Fibroblast of villous mesenchyme (primary cell): ENCODE measurements around the gene KNG1. TPM values are rescaled to one million over a fixed set of nuclear protein-coding genes. Genes with fewer than 3 reads are reported as not detected.
"Not testable (repeated sequence)": the region's sequence is repeated elsewhere in the genome, so short reads cannot be mapped to it uniquely, and the experiment has no call there.

Source experiments
- DNase-seq: peaks from one replicate; pipeline ENCODE4 v3.0.0-alpha.2; 2010; ENCODE audit warnings: low read depth
- H3K4me3 ChIP-seq: 2 replicates; pipeline ENCODE4 v1.5.1; 2011; ENCODE audit warnings: low read depth, mild to moderate bottlenecking, low read length
- total RNA-seq: library from RNA; depleted of rRNA; stranded (reverse); fragments of >200 nt; gene quantifications from 2 replicates; pipeline ENCODE4 v1.2.3, GENCODE V29; 2012
- TF ChIP-seq, protein P1 (sequence below): IDR thresholded peaks from 2 replicates; pipeline ENCODE4 v1.5.1; 2012; ENCODE audit warnings: low read depth, mild to moderate bottlenecking, low read length; ENCODE audit not compliant: insufficient read depth

KNG1 gene
- total RNA-seq, 1 donor = not detected

DNA sequence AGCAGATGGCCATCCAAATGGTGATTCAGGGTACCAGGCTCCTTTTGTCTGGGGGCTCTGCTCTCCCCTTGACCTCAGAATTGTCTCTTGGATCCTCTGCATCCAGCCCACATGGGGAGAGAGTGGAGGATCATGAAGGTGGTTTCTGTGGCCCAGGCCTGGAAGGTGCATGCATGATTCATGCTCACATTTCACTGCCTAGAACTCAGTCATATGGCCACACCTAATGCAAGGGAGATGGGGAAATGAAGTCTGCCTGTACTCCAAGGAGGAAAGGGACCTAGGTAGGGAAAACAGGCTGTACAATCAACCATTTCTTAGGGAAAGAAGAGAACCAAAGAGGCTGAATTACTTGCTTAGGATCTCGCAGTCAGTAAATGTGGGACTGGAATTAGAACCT is 36.3 kb upstream of the KNG1 start:
- TF ChIP-seq, protein P1, sequence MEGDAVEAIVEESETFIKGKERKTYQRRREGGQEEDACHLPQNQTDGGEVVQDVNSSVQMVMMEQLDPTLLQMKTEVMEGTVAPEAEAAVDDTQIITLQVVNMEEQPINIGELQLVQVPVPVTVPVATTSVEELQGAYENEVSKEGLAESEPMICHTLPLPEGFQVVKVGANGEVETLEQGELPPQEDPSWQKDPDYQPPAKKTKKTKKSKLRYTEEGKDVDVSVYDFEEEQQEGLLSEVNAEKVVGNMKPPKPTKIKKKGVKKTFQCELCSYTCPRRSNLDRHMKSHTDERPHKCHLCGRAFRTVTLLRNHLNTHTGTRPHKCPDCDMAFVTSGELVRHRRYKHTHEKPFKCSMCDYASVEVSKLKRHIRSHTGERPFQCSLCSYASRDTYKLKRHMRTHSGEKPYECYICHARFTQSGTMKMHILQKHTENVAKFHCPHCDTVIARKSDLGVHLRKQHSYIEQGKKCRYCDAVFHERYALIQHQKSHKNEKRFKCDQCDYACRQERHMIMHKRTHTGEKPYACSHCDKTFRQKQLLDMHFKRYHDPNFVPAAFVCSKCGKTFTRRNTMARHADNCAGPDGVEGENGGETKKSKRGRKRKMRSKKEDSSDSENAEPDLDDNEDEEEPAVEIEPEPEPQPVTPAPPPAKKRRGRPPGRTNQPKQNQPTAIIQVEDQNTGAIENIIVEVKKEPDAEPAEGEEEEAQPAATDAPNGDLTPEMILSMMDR = no peak
- DNase-seq = no peak
- H3K4me3 ChIP-seq = no peak overlapping the region

DNA sequence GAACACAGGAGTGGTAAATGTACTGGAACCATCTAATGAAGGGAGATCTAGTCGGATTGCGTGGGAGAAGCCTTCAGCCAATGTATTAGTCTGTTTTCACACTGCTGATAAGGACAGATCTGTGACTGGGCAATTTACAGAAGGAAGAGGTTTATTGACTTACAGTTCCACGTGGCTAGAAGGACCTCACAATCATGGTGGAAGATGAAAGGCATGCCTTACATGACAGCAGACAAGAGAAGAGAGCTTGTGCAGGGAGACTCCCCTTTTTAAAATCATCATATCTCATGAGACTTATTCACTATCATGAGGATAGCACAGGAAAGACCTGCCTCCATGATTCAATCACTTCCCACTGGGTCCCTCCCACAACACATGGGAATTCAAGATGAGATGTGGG is 34.3 kb upstream of the KNG1 start:
- TF ChIP-seq, protein P1 = no peak
- DNase-seq = no peak
- H3K4me3 ChIP-seq = no peak overlapping the region

DNA sequence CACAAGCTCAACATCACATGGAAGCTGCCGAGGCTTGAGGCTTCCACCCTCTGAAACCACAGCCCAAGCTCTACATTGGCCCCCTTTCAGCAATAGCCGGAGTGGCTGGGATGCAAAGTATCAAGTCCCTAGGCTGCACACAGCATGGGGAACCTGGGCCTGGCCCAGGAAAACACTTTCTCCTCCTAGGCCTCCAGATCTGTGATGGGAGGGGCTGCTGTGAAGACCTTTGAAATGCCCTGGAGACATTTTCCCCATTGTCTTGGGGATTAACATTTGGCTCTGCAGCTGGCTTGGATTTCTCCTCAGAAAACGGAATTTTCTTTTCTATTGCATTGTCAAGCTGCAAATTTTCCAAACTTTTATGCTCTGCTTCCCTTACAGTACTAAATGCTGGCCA is 33.2 kb upstream of the KNG1 start:
- TF ChIP-seq, protein P1 = no peak
- H3K4me3 ChIP-seq = no peak overlapping the region
- DNase-seq = no peak

DNA sequence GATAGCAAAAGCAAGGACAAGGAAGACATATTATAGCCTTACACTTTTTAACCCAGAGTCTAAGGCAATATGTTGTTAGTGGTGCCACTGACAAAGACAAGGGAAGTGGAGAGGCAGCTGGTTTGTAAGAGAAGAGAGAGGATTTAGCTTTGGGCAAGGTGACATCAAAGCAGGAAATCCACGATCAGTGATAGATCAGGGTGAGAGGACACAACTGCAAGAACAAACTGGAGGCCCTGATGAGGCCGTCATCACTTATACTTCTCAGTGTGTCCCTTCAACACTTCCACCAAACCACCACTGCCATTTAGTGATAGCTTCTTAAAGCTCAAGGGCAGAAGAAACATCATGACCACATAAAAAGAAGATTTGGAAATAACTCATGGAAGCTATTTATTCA is 30.7 kb upstream of the KNG1 start:
- DNase-seq, H3K4me3 ChIP-seq: not testable (repeated sequence)

DNA sequence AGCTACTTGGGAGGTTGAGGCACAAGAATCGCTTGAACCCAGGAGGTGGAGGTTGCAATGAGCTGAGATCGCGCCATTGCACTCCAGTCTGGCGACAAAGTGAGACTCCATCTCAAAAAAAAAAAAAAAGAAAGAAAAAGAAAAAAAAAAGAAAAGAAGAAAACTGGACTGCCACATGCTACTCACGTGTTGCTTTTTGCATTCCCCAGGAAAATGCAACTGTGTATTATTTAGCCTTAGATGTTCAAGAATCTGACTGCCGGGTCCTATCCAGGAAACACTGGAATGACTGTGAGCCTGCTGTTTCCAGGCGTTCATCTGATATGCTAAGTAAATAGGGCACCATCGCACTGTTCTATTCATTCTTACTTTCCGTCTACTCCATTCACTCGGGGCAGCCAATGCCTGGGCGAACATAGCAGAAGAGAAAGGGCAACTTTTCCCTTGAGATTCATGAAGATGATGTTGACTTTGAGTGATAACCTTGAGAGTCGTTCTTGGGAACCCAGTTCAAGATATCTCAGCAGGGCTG is 30.0 kb upstream of the KNG1 start:
- no peak for DNase-seq
- no peak overlapping the region for H3K4me3 ChIP-seq
- TF ChIP-seq, protein P1 = no peak

DNA sequence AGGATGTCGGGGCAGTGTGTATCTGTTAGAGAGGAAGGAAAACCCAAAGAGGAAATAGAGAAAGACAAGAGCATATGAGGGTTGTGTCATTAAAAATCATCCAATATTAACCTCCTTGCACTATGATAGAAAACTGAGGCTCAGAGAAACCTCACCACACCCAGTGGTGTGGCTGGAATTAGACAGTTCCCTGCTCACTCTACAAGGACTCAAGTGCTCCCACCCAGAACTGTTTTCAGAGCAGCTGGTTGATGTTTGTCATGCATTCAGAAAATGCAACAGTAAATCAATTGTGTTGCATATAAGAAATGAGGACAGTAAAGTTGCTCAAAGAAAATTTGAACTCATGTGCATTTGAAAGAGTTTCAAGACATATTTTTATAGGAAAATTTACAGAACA is 26.9 kb upstream of the KNG1 start:
- DNase-seq, H3K4me3 ChIP-seq: not testable (repeated sequence)

DNA sequence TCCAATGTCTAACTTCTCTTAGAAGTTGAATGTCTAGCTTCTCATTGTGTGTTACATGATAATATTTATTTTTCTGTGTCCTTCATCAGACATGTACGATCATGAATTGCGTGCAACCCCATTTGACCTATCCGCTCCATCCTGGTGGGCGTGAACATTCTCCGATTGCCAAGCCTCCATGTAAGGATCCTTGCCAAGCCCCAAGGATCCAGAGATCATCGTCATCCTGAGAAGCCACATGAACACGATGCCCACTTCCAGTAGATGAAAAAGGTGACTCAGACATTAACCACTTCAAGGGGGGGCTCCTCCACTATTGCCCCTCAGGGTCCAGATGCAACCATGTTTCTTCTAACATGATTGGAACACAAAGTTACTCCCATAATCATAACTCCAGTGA is 25.5 kb upstream of the KNG1 start:
- no peak overlapping the region for H3K4me3 ChIP-seq
- DNase-seq = no peak
- TF ChIP-seq, protein P1 = no peak

DNA sequence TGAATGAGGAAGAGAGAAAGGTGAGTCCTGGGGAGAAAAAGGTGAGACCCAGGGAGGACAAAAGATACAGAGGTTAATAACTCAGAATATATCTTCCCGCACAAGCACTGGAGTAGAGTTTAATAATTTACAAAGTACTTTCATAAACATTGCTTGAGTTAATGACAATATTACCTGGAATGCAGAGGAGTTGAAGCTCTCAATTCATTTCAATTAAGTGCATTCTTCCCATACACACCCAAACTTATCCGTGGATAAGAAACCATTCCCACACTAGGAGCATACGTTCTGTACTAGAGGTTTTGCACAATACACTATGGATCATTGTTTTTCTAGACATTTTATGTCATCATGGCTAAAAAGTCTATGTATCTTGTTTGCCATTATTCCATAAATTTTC is 23.3 kb upstream of the KNG1 start:
- no peak for DNase-seq
- H3K4me3 ChIP-seq = no peak overlapping the region
- TF ChIP-seq, protein P1 = no peak
